ENCODE data around the gene ACTR3C. TPM values are rescaled to one million over a fixed set of nuclear protein-coding genes. Genes with fewer than 3 reads are reported as not detected.
"Not testable (repeated sequence)": the region's sequence is repeated elsewhere in the genome, so short reads cannot be mapped to it uniquely, and the experiment has no call there.

Gene ACTR3C
- polyA plus RNA-seq, 1 donor, result 6.1 TPM

- 100% methylated on average over 2 of the region's 5 CpGs for WGBS (ENCODE audit: insufficient coverage, low lambda C conversion rate)
Observed at GRCh38 chr7:150262656-150263055, 60.7 kb downstream of the ACTR3C start.

GRCh38 chr7:150247745-150248144 lies 75.6 kb downstream of the ACTR3C start:
- no CpG with 5 or more reads among the region's 3 CpGs for WGBS (ENCODE audit: insufficient coverage, low lambda C conversion rate)
- not testable (repeated sequence) for H3K36me3 ChIP-seq (ENCODE audit: control insufficient read depth, insufficient read depth, low read length); H3K4me3 ChIP-seq (ENCODE audit: low read length); H3K9me3 ChIP-seq (ENCODE audit: control insufficient read depth, low read depth, low read length); H3K27ac ChIP-seq (ENCODE audit: low read length); H3K27me3 ChIP-seq (ENCODE audit: control insufficient read depth, insufficient read depth, low read length); H3K4me1 ChIP-seq (ENCODE audit: control insufficient read depth, insufficient read depth, low read length); DNase-seq

More at GRCh38 chr7:150262656-150263055, 60.7 kb downstream of the ACTR3C start:
- H3K4me1 ChIP-seq (ENCODE audit: control insufficient read depth, insufficient read depth, low read length); H3K4me3 ChIP-seq (ENCODE audit: low read length); DNase-seq; H3K9me3 ChIP-seq (ENCODE audit: control insufficient read depth, low read depth, low read length); H3K27me3 ChIP-seq (ENCODE audit: control insufficient read depth, insufficient read depth, low read length); H3K27ac ChIP-seq (ENCODE audit: low read length); H3K36me3 ChIP-seq (ENCODE audit: control insufficient read depth, insufficient read depth, low read length): not testable (repeated sequence)

- not testable (repeated sequence) for H3K9me3 ChIP-seq (ENCODE audit: control insufficient read depth, low read depth, low read length); H3K4me3 ChIP-seq (ENCODE audit: low read length); H3K4me1 ChIP-seq (ENCODE audit: control insufficient read depth, insufficient read depth, low read length); H3K27ac ChIP-seq (ENCODE audit: low read length); H3K36me3 ChIP-seq (ENCODE audit: control insufficient read depth, insufficient read depth, low read length); DNase-seq; H3K27me3 ChIP-seq (ENCODE audit: control insufficient read depth, insufficient read depth, low read length)
- WGBS (ENCODE audit: insufficient coverage, low lambda C conversion rate), result no CpG with 5 or more reads among the region's 2 CpGs
Observed at GRCh38 chr7:150245208-150245607, 78.1 kb downstream of the ACTR3C start.

GRCh38 chr7:150242935-150243334 lies 80.4 kb downstream of the ACTR3C start:
- not testable (repeated sequence) for H3K4me1 ChIP-seq (ENCODE audit: control insufficient read depth, insufficient read depth, low read length); H3K9me3 ChIP-seq (ENCODE audit: control insufficient read depth, low read depth, low read length); H3K4me3 ChIP-seq (ENCODE audit: low read length); H3K36me3 ChIP-seq (ENCODE audit: control insufficient read depth, insufficient read depth, low read length); DNase-seq; H3K27me3 ChIP-seq (ENCODE audit: control insufficient read depth, insufficient read depth, low read length); H3K27ac ChIP-seq (ENCODE audit: low read length)
- WGBS (ENCODE audit: insufficient coverage, low lambda C conversion rate), result no CpG with 5 or more reads among the region's 2 CpGs

DNA sequence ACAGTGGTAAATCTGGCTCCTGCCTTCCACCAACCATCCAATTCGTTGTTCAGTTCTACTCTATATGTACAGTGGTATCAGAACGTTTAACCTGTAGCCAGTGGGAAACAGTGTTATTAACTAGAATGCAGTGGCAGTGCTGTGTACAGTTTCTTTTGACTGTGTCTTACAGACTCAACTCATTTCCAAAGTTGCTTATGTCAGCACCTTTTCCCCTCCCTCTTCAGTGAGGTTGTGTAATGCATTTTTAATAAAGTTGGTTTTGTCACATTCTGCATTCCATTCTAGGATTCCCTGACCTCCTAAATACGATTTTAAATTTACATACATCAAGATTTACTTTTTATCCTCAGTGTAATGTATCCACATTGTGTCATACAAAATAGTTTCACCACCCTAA lies 97.9 kb downstream of the ACTR3C start:
- H3K4me1 ChIP-seq (ENCODE audit: control insufficient read depth, insufficient read depth, low read length); DNase-seq; H3K4me3 ChIP-seq (ENCODE audit: low read length); H3K27me3 ChIP-seq (ENCODE audit: control insufficient read depth, insufficient read depth, low read length); H3K36me3 ChIP-seq (ENCODE audit: control insufficient read depth, insufficient read depth, low read length); H3K9me3 ChIP-seq (ENCODE audit: control insufficient read depth, low read depth, low read length); H3K27ac ChIP-seq (ENCODE audit: low read length): not testable (repeated sequence)
- 71% methylated on average over 3 of the region's 3 CpGs for WGBS (ENCODE audit: insufficient coverage, low lambda C conversion rate)

DNA sequence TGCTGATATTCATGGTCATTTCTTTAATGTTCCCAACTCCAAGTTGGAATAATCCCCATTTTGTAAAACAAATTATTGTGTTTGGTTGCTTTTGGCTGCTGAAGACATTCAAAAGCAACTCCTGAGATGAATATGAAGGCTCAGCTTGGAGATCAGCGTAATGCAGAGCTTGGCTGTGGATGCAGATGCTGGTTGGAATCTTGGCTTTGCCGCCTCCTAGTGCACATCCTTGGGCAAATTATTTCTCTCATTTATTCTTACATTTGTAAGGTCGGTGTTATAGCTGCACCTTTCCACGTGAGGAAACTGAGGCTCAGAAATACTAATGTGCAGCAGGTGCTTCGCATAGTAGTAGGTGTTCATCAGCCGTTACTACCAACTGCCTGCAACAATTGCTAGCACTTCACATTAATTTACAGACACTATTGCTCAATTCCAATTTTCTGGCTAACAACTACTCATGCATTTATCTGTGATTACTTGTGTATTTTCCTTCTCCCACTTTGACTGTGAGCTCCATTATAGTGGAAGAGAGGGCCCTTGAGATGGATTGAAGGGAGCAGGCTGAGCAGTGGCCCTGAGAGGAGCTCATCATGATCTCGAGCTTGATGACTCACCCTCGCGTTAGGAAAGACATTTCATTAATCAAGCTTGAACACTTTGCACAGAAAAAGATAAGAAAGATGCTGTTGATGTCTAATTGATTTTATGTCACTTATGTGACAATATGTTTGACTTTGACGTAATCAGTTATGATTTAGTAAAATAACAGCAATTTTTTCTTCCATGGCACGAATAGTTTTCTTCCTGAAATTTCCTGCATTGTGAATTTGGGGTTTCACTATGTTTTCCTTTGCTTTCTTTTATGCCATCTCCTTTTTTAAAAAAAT lies 101.0 kb downstream of the ACTR3C start:
- not testable (repeated sequence) for H3K27me3 ChIP-seq (ENCODE audit: control insufficient read depth, insufficient read depth, low read length); H3K36me3 ChIP-seq (ENCODE audit: control insufficient read depth, insufficient read depth, low read length); H3K27ac ChIP-seq (ENCODE audit: low read length); H3K4me3 ChIP-seq (ENCODE audit: low read length); H3K9me3 ChIP-seq (ENCODE audit: control insufficient read depth, low read depth, low read length); DNase-seq; H3K4me1 ChIP-seq (ENCODE audit: control insufficient read depth, insufficient read depth, low read length)
- WGBS (ENCODE audit: insufficient coverage, low lambda C conversion rate), result 67% methylated on average over 1 of the region's 11 CpGs

- not testable (repeated sequence) for H3K4me1 ChIP-seq (ENCODE audit: control insufficient read depth, insufficient read depth, low read length); H3K4me3 ChIP-seq (ENCODE audit: low read length); H3K27ac ChIP-seq (ENCODE audit: low read length); H3K36me3 ChIP-seq (ENCODE audit: control insufficient read depth, insufficient read depth, low read length); H3K9me3 ChIP-seq (ENCODE audit: control insufficient read depth, low read depth, low read length); DNase-seq; H3K27me3 ChIP-seq (ENCODE audit: control insufficient read depth, insufficient read depth, low read length)
- no CpG with 5 or more reads among the region's 38 CpGs for WGBS (ENCODE audit: insufficient coverage, low lambda C conversion rate)
Observed at GRCh38 chr7:150220673-150221181, 102.6 kb downstream of the ACTR3C start.

- not testable (repeated sequence) for H3K27ac ChIP-seq (ENCODE audit: low read length); H3K4me3 ChIP-seq (ENCODE audit: low read length); H3K4me1 ChIP-seq (ENCODE audit: control insufficient read depth, insufficient read depth, low read length); H3K9me3 ChIP-seq (ENCODE audit: control insufficient read depth, low read depth, low read length); DNase-seq; H3K27me3 ChIP-seq (ENCODE audit: control insufficient read depth, insufficient read depth, low read length); H3K36me3 ChIP-seq (ENCODE audit: control insufficient read depth, insufficient read depth, low read length)
- WGBS (ENCODE audit: insufficient coverage, low lambda C conversion rate), result no CpG with 5 or more reads among the region's 50 CpGs
Observed at GRCh38 chr7:150219941-150220658, 103.2 kb downstream of the ACTR3C start.

DNA sequence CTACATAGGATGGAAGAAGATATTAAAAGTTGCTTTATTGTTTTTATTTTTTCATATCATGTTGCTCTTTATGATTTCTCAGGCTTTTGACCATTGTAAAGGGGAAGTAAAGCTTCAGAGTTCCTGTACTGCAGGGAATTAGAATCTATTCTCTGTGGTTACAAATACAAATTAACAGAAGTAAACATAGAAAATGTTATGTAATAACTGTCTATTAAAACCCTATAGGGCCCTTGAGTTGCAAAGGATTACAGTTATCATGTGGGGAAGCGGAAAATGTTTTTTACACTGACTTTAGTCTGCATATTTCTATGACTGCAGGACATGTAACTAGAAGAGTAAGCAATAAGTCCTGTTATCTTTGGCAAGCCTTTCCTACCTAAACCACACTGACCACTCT lies 116.5 kb downstream of the ACTR3C start:
- H3K27me3 ChIP-seq (ENCODE audit: control insufficient read depth, insufficient read depth, low read length); H3K4me3 ChIP-seq (ENCODE audit: low read length); H3K4me1 ChIP-seq (ENCODE audit: control insufficient read depth, insufficient read depth, low read length); H3K9me3 ChIP-seq (ENCODE audit: control insufficient read depth, low read depth, low read length); H3K36me3 ChIP-seq (ENCODE audit: control insufficient read depth, insufficient read depth, low read length); DNase-seq; H3K27ac ChIP-seq (ENCODE audit: low read length): not testable (repeated sequence)
- no CpG with 5 or more reads among the region's 1 CpG for WGBS (ENCODE audit: insufficient coverage, low lambda C conversion rate)

GRCh38 chr7:150205866-150206265 lies 117.5 kb downstream of the ACTR3C start:
- whole genome bisulfite sequencing (ENCODE audit: insufficient coverage, low lambda C conversion rate), result no CpG with 5 or more reads among the region's 4 CpGs
- not testable (repeated sequence) for H3K27ac ChIP-seq (ENCODE audit: low read length); H3K9me3 ChIP-seq (ENCODE audit: control insufficient read depth, low read depth, low read length); DNase-seq; H3K36me3 ChIP-seq (ENCODE audit: control insufficient read depth, insufficient read depth, low read length); H3K27me3 ChIP-seq (ENCODE audit: control insufficient read depth, insufficient read depth, low read length); H3K4me1 ChIP-seq (ENCODE audit: control insufficient read depth, insufficient read depth, low read length); H3K4me3 ChIP-seq (ENCODE audit: low read length)
